ENCODE data around the gene ASB3. TPM values are rescaled to one million over a fixed set of nuclear protein-coding genes. Genes with fewer than 3 reads are reported as not detected.

The ASB3 gene
- total and polyA plus RNA-seq, 4 donors = 2.7 to 13.6 (median 8.7) TPM

DNA sequence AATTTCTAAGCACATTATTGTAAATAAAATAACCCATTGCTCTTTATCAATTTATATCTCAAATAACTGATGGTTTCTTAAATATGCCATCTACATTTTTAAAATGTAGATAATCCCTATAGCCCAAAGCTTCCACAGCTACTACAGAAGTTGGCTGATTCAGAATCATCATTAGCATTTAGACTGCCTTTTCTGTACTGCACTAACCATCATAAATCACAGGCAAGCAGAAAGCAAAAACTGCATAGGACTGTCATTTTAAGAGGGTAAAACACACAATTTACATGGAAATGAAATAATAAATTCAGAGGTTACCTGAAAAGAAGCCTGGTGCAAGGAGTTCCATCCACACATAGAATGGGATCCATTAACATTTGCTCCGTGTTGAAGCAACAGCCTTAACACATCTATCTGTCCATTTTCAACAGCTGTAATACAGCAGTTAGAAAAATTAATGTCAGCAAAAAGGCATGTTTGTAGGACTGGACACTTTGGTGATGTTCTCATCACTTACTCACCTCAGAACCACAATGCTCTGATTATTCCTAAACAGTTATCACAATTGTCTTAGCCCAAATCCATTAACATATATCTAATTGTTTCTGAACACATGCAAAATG is 57.5 kb downstream of the ASB3 start:
- no peak for TF ChIP-seq RXRA (IDR thresholded peaks at IDR 0.05)
- TF ChIP-seq SP1 (IDR thresholded peaks at IDR 0.05) = no peak
- TF ChIP-seq HNF4A (conservative IDR thresholded peaks at IDR 0.05) = no peak
- no peak for TF ChIP-seq EGR1 (IDR thresholded peaks at IDR 0.05; ENCODE audit: low read depth in 2 of 2)
- TF ChIP-seq, protein P1, sequence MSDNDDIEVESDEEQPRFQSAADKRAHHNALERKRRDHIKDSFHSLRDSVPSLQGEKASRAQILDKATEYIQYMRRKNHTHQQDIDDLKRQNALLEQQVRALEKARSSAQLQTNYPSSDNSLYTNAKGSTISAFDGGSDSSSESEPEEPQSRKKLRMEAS (IDR thresholded peaks at IDR 0.05) = no peak
- TF ChIP-seq FOXA1 (IDR thresholded peaks at IDR 0.05) = no peak
- no peak for TF ChIP-seq TAF1 (conservative IDR thresholded peaks at IDR 0.05)
- TF ChIP-seq YY1 (IDR thresholded peaks at IDR 0.05) = no peak
- no peak for TF ChIP-seq JUND (IDR thresholded peaks at IDR 0.05)
- no peak for TF ChIP-seq NR2F2 (IDR thresholded peaks at IDR 0.05)
- TF ChIP-seq, protein P2, sequence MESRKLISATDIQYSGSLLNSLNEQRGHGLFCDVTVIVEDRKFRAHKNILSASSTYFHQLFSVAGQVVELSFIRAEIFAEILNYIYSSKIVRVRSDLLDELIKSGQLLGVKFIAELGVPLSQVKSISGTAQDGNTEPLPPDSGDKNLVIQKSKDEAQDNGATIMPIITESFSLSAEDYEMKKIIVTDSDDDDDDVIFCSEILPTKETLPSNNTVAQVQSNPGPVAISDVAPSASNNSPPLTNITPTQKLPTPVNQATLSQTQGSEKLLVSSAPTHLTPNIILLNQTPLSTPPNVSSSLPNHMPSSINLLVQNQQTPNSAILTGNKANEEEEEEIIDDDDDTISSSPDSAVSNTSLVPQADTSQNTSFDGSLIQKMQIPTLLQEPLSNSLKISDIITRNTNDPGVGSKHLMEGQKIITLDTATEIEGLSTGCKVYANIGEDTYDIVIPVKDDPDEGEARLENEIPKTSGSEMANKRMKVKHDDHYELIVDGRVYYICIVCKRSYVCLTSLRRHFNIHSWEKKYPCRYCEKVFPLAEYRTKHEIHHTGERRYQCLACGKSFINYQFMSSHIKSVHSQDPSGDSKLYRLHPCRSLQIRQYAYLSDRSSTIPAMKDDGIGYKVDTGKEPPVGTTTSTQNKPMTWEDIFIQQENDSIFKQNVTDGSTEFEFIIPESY (IDR thresholded peaks at IDR 0.05) = no peak
- TF ChIP-seq GABPA (IDR thresholded peaks at IDR 0.05 in 1 of 2, conservative IDR thresholded peaks at IDR 0.05 in 1 of 2) = no peak
- TF ChIP-seq HNF4G (IDR thresholded peaks at IDR 0.05) = no peak
- TF ChIP-seq, protein P3, sequence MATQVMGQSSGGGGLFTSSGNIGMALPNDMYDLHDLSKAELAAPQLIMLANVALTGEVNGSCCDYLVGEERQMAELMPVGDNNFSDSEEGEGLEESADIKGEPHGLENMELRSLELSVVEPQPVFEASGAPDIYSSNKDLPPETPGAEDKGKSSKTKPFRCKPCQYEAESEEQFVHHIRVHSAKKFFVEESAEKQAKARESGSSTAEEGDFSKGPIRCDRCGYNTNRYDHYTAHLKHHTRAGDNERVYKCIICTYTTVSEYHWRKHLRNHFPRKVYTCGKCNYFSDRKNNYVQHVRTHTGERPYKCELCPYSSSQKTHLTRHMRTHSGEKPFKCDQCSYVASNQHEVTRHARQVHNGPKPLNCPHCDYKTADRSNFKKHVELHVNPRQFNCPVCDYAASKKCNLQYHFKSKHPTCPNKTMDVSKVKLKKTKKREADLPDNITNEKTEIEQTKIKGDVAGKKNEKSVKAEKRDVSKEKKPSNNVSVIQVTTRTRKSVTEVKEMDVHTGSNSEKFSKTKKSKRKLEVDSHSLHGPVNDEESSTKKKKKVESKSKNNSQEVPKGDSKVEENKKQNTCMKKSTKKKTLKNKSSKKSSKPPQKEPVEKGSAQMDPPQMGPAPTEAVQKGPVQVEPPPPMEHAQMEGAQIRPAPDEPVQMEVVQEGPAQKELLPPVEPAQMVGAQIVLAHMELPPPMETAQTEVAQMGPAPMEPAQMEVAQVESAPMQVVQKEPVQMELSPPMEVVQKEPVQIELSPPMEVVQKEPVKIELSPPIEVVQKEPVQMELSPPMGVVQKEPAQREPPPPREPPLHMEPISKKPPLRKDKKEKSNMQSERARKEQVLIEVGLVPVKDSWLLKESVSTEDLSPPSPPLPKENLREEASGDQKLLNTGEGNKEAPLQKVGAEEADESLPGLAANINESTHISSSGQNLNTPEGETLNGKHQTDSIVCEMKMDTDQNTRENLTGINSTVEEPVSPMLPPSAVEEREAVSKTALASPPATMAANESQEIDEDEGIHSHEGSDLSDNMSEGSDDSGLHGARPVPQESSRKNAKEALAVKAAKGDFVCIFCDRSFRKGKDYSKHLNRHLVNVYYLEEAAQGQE (IDR thresholded peaks at IDR 0.05) = no peak
- TF ChIP-seq RAD21 (IDR thresholded peaks at IDR 0.05) = no peak
- no peak for TF ChIP-seq FOXA2 (IDR thresholded peaks at IDR 0.05)
- TF ChIP-seq, protein P4, sequence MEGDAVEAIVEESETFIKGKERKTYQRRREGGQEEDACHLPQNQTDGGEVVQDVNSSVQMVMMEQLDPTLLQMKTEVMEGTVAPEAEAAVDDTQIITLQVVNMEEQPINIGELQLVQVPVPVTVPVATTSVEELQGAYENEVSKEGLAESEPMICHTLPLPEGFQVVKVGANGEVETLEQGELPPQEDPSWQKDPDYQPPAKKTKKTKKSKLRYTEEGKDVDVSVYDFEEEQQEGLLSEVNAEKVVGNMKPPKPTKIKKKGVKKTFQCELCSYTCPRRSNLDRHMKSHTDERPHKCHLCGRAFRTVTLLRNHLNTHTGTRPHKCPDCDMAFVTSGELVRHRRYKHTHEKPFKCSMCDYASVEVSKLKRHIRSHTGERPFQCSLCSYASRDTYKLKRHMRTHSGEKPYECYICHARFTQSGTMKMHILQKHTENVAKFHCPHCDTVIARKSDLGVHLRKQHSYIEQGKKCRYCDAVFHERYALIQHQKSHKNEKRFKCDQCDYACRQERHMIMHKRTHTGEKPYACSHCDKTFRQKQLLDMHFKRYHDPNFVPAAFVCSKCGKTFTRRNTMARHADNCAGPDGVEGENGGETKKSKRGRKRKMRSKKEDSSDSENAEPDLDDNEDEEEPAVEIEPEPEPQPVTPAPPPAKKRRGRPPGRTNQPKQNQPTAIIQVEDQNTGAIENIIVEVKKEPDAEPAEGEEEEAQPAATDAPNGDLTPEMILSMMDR (IDR thresholded peaks at IDR 0.05; ENCODE audit: low read depth, low read length, missing input control) = no peak
- TF ChIP-seq, protein P5, sequence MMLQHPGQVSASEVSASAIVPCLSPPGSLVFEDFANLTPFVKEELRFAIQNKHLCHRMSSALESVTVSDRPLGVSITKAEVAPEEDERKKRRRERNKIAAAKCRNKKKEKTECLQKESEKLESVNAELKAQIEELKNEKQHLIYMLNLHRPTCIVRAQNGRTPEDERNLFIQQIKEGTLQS (IDR thresholded peaks at IDR 0.05) = no peak
- Histone ChIP-seq H3K9ac (ENCODE audit: low read depth in 1 of 2, low read length in 2 of 2) (no peak overlapping the region), H3K27ac (ENCODE audit: low read depth in 1 of 2, low read length in 2 of 2) (no peak overlapping the region), H3K4me1 (ENCODE audit: control insufficient read depth in 4 of 4, insufficient read depth in 4 of 4, low read length in 3 of 4) (no peaks in the 10 kb centered on the region), H3K27me3 (ENCODE audit: control insufficient read depth in 4 of 4, insufficient read depth in 4 of 4, low read length in 3 of 4) (no peaks in the 10 kb centered on the region), H3K4me3 (ENCODE audit: low read depth in 1 of 3, low read length in 3 of 3) (no peak overlapping the region), H3K9me3 (ENCODE audit: control insufficient read depth in 4 of 4, low read length in 3 of 4) (no peaks in the 10 kb centered on the region), H3K36me3 (ENCODE audit: control insufficient read depth in 4 of 4, insufficient read depth in 3 of 4, low read depth in 1 of 4, low read length in 3 of 4) (peaks cover 0 to 6% (median under 1%) of the 10 kb centered on the region in 4 donors)
- DNase-seq (ENCODE audit: low spot score) = no peak
- 99% methylated on average over 1 of the region's 1 CpG for WGBS
